ENCODE results near the gene CHN2. TPM values are rescaled to one million over a fixed set of nuclear protein-coding genes. Genes with fewer than 3 reads are reported as not detected.

The CHN2 gene
- total RNA-seq, 2 experiments from 2014 or later: 10.1 to 12.6 TPM

GRCh38 chr7:29431686-29432085 lies 237.1 kb downstream of the CHN2 start:
- DNase-seq (no peak), ATAC-seq (no peak)
- CTCF ChIA-PET: interaction anchor here (1.5 kb wide), 1 partner anchor 510 kb away, joined by 3 read pairs; no protein-coding TSS in a partner anchor
- Mint-ChIP-seq H3K9me3 (ENCODE audit: low read depth) (no peaks in the 10 kb centered on the region), H3K36me3 (no peaks in the 10 kb centered on the region), H3K27me3 (no peaks in the 10 kb centered on the region), H3K27ac (no peak overlapping the region), H3K4me3 (no peak overlapping the region), H3K4me1 (peaks cover 14% of the 10 kb centered on the region)

- DNase-seq (no peak), ATAC-seq (no peak)
- no peak overlapping the region for H3K4me3 Mint-ChIP-seq
- H3K27ac Mint-ChIP-seq: no peak overlapping the region
- H3K9me3 Mint-ChIP-seq (ENCODE audit: low read depth): no peaks in the 10 kb centered on the region
- no peaks in the 10 kb centered on the region for H3K36me3 Mint-ChIP-seq
- CTCF ChIA-PET: interaction anchor here (1.5 kb wide), 1 partner anchor 511 kb away, joined by 3 read pairs; no protein-coding TSS in a partner anchor
- peaks cover 14% of the 10 kb centered on the region for H3K4me1 Mint-ChIP-seq
- no peaks in the 10 kb centered on the region for H3K27me3 Mint-ChIP-seq
These were observed 238.1 kb downstream of the CHN2 start for GRCh38 chr7:29432721-29433120.

DNA sequence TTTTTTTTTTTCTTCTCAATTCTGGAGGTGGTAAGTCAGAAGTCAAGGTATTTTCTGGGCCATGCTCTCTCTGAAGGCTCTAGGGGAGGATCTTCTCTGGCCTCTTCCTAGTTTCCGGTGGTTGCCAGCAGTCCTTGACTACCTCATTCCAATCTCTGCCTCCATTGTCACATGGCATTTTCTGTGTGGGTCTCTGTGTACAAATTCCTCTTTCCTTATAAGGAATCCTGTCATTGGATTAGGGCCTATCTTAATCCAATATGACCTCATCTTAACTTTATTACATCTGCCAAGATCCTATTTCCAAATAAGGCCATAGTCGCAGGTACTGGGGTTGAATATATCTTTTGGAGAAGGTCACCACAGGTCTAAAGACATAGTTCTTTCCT lies 239.8 kb downstream of the CHN2 start:
- DNase-seq (no peak), ATAC-seq (no peak)
- CTCF ChIA-PET: no interaction called here
- Mint-ChIP-seq H3K4me3 (no peak overlapping the region), H3K4me1 (peaks cover 14% of the 10 kb centered on the region), H3K36me3 (no peaks in the 10 kb centered on the region), H3K27me3 (no peaks in the 10 kb centered on the region), H3K27ac (no peak overlapping the region), H3K9me3 (ENCODE audit: low read depth) (no peaks in the 10 kb centered on the region)

DNA sequence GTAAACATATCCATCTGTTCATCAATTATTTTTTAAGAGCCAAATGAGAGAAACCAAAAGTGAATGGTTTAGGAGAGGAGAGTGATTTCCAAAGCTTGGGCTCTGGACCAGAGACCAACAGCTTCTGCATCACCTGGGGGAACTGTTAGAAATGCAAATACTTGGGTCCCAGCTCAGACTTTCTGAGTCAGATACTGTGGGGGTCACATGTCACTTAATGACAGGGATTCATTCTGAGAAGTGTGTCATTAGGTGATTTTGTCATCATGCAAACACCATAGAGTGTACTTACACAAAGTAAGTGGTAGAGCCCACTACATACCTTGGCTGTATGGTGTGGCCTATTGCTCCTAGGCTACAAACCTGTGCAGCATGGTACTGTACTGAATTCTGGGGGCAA lies 240.6 kb downstream of the CHN2 start:
- CTCF ChIA-PET: no interaction called here
- Mint-ChIP-seq H3K36me3 (no peaks in the 10 kb centered on the region), H3K4me1 (peaks cover 14% of the 10 kb centered on the region), H3K9me3 (ENCODE audit: low read depth) (no peaks in the 10 kb centered on the region), H3K4me3 (no peak overlapping the region), H3K27me3 (no peaks in the 10 kb centered on the region), H3K27ac (no peak overlapping the region)
- ATAC-seq (no peak), DNase-seq (no peak)

- Mint-ChIP-seq H3K4me3 (no peak overlapping the region), H3K36me3 (no peaks in the 10 kb centered on the region), H3K27me3 (no peaks in the 10 kb centered on the region), H3K4me1 (peaks cover 14% of the 10 kb centered on the region), H3K27ac (no peak overlapping the region), H3K9me3 (ENCODE audit: low read depth) (no peaks in the 10 kb centered on the region)
- DNase-seq (no peak), ATAC-seq (no peak)
- CTCF ChIA-PET: no interaction called here
These were observed 241.3 kb downstream of the CHN2 start for GRCh38 chr7:29435902-29436301.

GRCh38 chr7:29442146-29442545 lies 247.6 kb downstream of the CHN2 start:
- no peaks in the 10 kb centered on the region for H3K9me3 Mint-ChIP-seq (ENCODE audit: low read depth)
- H3K27ac Mint-ChIP-seq: no peak overlapping the region
- no peak overlapping the region for H3K4me3 Mint-ChIP-seq

DNA sequence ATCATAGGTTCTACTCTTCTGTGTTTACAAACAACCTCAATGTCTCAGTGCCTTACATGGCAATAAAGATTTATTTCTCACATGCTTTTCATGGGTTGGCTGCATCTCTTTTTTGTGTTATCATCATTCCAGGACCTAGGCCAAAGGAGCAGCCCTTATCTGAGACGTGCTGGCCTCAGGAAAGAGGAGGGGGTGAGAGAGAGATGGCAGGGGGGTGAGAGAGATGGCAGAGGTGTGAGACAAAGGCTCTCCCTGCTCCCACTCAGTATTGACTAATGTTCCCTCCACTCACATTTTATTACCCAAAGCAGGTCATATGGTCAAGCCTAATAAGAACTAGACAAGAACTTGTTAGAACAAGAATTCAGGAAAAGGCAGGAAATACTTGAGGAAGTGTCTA lies 249.0 kb downstream of the CHN2 start:
- DNase-seq (no peak), ATAC-seq (no peak)
- Mint-ChIP-seq H3K27me3 (no peaks in the 10 kb centered on the region), H3K36me3 (no peaks in the 10 kb centered on the region), H3K27ac (no peak overlapping the region), H3K4me1 (no peaks in the 10 kb centered on the region), H3K4me3 (no peak overlapping the region), H3K9me3 (ENCODE audit: low read depth) (no peaks in the 10 kb centered on the region)
- CTCF ChIA-PET: no interaction called here

More at GRCh38 chr7:29442146-29442545, 247.6 kb downstream of the CHN2 start:
- DNase-seq: no peak
- no peaks in the 10 kb centered on the region for H3K36me3 Mint-ChIP-seq
- H3K27me3 Mint-ChIP-seq: no peaks in the 10 kb centered on the region
- no peak for ATAC-seq
- CTCF ChIA-PET: no interaction called here
- no peaks in the 10 kb centered on the region for H3K4me1 Mint-ChIP-seq

- no peak overlapping the region for H3K4me3 Mint-ChIP-seq
- H3K27me3 Mint-ChIP-seq: no peaks in the 10 kb centered on the region
- DNase-seq: no peak
- no peak for ATAC-seq
- CTCF ChIA-PET: no interaction called here
- H3K36me3 Mint-ChIP-seq: no peaks in the 10 kb centered on the region
- H3K9me3 Mint-ChIP-seq (ENCODE audit: low read depth): no peaks in the 10 kb centered on the region
- H3K27ac Mint-ChIP-seq: no peak overlapping the region
- no peaks in the 10 kb centered on the region for H3K4me1 Mint-ChIP-seq
These were observed 249.7 kb downstream of the CHN2 start for GRCh38 chr7:29444267-29444666.

DNA sequence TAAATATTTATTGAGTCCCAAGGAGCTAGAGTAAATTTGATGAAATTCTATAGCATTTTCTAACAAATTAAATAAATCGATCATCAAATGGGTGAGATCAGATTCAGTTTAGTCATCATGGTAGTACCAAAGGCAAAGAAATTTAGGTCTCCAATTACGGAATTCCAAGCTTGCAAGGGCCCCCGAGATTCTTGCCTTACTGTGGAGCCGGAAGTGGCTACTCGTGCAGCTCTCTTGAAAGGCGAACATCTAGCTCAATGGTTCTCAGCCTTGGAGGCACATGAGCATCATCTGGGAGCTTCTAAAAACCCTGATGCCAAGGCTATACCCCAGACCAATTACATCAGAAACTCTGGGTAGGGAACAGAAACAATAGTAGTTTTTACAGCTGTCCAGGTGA lies 251.2 kb downstream of the CHN2 start:
- DNase-seq (no peak), ATAC-seq (no peak)
- no peak overlapping the region for H3K4me3 Mint-ChIP-seq
- H3K36me3 Mint-ChIP-seq: no peaks in the 10 kb centered on the region
- CTCF ChIA-PET: no interaction called here
- no peaks in the 10 kb centered on the region for H3K4me1 Mint-ChIP-seq
- H3K27ac Mint-ChIP-seq: no peak overlapping the region
- no peaks in the 10 kb centered on the region for H3K9me3 Mint-ChIP-seq (ENCODE audit: low read depth)
- no peaks in the 10 kb centered on the region for H3K27me3 Mint-ChIP-seq

DNA sequence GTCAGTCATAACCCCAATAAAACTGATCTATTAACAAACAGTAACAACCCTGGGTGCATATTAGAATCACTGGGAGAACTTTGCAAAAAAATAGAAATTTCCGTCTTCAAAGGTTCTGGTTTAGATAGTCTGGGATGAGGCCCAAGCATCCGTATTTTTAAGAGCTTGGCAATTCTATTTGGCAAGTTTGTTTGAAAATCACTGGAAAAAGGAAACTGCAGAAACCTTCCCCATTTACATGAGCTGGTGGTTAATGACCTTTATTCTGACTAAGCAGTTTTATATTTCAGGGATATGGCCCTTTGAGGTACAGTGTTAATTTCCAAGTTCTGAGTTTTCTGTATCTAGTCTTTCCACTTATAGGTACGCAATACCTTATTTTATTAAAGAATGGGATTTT lies 253.3 kb downstream of the CHN2 start:
- DNase-seq: no peak
- no peak overlapping the region for H3K4me3 Mint-ChIP-seq
- no peaks in the 10 kb centered on the region for H3K9me3 Mint-ChIP-seq (ENCODE audit: low read depth)
- ATAC-seq: no peak
- no peaks in the 10 kb centered on the region for H3K4me1 Mint-ChIP-seq
- H3K27me3 Mint-ChIP-seq: no peaks in the 10 kb centered on the region
- H3K36me3 Mint-ChIP-seq: no peaks in the 10 kb centered on the region
- CTCF ChIA-PET: interaction anchor here (1.1 kb wide), 1 partner anchor 511 kb away, joined by 3 read pairs; no protein-coding TSS in a partner anchor
- no peak overlapping the region for H3K27ac Mint-ChIP-seq

DNA sequence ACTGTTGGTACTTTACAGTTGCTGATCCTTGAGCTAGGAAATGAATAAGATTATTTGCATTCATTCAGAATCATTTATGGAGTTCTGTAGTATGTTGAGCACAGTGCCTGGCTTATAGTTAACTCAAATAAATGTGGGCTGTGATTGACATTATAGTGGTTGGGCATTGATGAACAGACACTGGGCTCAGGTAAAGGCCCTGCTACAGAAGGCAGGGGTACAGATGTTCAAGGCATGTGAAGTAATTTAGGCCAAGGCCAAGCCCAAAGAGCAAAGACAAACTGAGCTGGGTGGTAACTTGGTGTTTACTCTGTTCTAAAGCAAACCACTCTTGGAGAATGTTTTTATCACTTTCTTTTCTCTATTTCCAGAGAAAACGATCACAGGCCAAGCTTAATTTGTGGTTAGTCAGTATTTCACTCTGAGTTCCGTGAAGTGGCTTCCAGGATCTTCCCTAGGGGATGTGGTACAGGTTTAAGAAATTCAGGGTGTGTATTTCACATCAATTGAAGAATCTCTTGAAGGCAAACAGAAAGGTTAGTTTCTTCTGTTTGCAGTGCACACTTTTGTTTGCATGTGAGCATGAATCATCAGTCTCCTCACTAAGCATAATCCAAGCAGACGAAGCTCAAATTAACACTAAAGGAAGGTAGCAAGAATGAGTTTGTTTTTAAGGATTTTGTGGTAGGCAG lies 255.1 kb downstream of the CHN2 start:
- no peaks in the 10 kb centered on the region for H3K9me3 Mint-ChIP-seq (ENCODE audit: low read depth)
- no peak overlapping the region for H3K27ac Mint-ChIP-seq
- H3K4me1 Mint-ChIP-seq: no peaks in the 10 kb centered on the region
- no peaks in the 10 kb centered on the region for H3K27me3 Mint-ChIP-seq
- H3K4me3 Mint-ChIP-seq: no peak overlapping the region
- no peaks in the 10 kb centered on the region for H3K36me3 Mint-ChIP-seq
- DNase-seq (no peak), ATAC-seq (no peak)
- CTCF ChIA-PET: no interaction called here

DNA sequence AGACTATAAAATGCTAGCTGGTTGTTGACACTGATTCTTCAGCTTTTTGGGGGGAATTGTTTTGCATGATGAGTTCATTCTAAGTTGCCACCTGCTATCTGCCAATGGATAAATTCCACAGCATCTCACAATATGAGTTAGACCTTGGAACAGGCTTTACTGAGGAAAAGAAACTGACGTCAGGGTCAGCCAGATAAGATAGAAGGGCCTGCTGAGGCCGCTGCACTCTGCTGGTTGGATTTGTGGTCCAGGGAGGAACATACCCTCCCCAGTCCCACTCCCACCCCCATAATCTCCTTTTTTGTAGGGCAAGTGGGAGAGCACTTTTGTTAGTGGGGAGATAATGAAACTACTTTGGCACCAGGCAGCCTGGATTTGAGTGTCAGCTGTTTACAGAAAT lies 258.4 kb downstream of the CHN2 start:
- no peaks in the 10 kb centered on the region for H3K4me1 Mint-ChIP-seq
- CTCF ChIA-PET: no interaction called here

DNA sequence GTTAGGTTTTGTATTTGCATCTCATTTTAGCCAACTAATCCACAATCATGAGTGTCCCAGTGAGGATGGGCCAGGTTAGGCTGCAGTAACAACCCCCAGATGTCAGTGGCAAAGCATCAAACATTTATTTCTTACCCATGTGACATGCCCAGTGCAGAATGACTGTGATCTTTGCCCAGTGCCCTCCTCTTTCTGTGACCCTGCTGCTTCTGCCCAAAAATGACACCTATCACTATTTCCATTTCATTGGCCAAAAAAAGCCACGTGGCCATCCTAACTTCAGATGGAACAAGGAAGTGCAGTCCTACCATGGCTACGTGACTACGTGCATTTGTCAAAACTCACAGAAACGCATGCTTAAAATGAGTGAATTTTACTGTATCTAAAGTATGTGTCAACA lies 259.9 kb downstream of the CHN2 start:
- Mint-ChIP-seq H3K4me3 (no peak overlapping the region), H3K4me1 (no peaks in the 10 kb centered on the region), H3K36me3 (no peaks in the 10 kb centered on the region), H3K9me3 (ENCODE audit: low read depth) (no peaks in the 10 kb centered on the region), H3K27me3 (no peaks in the 10 kb centered on the region), H3K27ac (no peak overlapping the region)
- CTCF ChIA-PET: no interaction called here
- no peak for DNase-seq
- no peak for ATAC-seq

More for the DNA sequence above, 258.4 kb downstream of the CHN2 start:
- H3K27me3 Mint-ChIP-seq: no peaks in the 10 kb centered on the region
- H3K9me3 Mint-ChIP-seq (ENCODE audit: low read depth): no peaks in the 10 kb centered on the region
- no peak overlapping the region for H3K27ac Mint-ChIP-seq
- ATAC-seq (no peak), DNase-seq (no peak)
- H3K4me3 Mint-ChIP-seq: no peak overlapping the region
- H3K36me3 Mint-ChIP-seq: no peaks in the 10 kb centered on the region

DNA sequence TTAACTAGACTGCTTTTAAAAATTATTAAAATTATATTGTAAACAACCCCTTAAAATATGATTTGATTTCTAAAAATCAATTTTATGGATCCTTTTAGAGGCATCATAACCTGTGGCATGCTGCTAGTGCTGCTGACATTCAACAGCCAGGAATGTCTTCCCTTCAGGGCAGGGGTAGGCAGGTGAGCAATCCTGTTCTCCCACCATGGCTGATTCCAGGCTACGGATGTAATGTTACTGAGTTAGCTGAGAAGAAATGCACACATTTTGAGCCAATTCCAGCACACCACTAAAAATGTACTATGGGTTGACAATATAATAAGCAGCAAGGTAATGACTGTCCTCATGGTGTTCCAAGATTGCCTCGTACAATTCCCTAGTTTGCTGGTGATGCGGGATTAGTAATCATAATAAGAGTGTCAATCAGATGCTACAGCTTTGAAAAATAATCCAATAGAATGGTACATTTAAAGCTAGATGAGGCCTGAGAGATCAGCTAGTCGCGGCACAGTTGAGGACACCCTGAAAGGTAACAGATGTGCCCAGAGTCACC lies 260.4 kb downstream of the CHN2 start:
- H3K4me1 Mint-ChIP-seq: no peaks in the 10 kb centered on the region
- no peak overlapping the region for H3K27ac Mint-ChIP-seq
- H3K36me3 Mint-ChIP-seq: no peaks in the 10 kb centered on the region
- H3K4me3 Mint-ChIP-seq: no peak overlapping the region
- ATAC-seq (no peak), DNase-seq (no peak)
- CTCF ChIA-PET: no interaction called here
- H3K9me3 Mint-ChIP-seq (ENCODE audit: low read depth): no peaks in the 10 kb centered on the region
- no peaks in the 10 kb centered on the region for H3K27me3 Mint-ChIP-seq

All from activated CD8-positive, alpha-beta memory T cell treated with anti-CD3 and anti-CD28 coated beads, Interleukin-2, amount 10 ng/mL, durations not matched to agents 7 days and 5 days (primary cell).